ENCODE results near the gene GNAT1. TPM values are rescaled to one million over a fixed set of nuclear protein-coding genes. Genes with fewer than 3 reads are reported as not detected.
A peak's percentile ranks its signal among the peaks of the same experiment; 100 is the strongest.

Gene GNAT1
- total and polyA plus RNA-seq, 2 of the 13 experiments (the other 11 are each of a cell fraction or from before 2014, with no cell fraction given) = 0.15 TPM; not detected in 1

DNA sequence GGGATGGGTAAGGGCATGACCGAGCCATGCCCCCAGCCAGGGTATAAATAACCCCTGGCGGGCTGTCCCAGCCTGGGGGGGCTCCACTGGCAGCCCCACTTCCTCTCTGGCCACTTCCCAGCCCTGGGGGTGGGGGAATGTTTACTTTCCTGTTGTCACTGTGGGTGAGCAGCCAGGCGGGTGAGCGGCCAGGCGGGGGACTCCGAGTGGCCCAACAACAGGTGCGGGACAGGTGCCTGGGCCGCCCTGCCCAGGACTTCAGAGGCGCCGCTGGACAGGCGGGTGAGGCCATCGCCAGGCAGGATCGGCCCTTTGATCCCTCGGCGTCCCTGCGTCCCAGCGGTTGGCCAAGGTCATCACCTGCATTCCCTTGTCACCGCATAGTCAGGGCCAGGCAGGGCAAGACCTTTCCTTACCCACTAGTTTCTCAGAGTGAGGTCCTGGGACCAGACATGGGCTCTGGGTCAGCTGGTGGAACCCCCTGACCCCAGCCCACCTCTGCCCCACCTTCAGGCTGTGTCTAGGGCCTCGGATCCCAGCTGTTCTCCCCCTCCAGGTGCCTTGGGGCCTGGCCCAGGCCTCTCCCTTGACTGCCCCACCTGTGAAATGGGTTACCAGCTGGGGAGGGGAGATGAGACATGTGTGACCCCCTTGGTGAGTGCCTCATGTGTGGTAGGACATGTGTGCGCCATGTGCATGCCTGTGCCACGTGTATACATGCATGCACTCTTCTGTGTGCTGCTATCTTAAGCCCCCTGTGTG lies 19.7 kb upstream of the GNAT1 start (continued):
- TF ChIP-seq, protein P1, sequence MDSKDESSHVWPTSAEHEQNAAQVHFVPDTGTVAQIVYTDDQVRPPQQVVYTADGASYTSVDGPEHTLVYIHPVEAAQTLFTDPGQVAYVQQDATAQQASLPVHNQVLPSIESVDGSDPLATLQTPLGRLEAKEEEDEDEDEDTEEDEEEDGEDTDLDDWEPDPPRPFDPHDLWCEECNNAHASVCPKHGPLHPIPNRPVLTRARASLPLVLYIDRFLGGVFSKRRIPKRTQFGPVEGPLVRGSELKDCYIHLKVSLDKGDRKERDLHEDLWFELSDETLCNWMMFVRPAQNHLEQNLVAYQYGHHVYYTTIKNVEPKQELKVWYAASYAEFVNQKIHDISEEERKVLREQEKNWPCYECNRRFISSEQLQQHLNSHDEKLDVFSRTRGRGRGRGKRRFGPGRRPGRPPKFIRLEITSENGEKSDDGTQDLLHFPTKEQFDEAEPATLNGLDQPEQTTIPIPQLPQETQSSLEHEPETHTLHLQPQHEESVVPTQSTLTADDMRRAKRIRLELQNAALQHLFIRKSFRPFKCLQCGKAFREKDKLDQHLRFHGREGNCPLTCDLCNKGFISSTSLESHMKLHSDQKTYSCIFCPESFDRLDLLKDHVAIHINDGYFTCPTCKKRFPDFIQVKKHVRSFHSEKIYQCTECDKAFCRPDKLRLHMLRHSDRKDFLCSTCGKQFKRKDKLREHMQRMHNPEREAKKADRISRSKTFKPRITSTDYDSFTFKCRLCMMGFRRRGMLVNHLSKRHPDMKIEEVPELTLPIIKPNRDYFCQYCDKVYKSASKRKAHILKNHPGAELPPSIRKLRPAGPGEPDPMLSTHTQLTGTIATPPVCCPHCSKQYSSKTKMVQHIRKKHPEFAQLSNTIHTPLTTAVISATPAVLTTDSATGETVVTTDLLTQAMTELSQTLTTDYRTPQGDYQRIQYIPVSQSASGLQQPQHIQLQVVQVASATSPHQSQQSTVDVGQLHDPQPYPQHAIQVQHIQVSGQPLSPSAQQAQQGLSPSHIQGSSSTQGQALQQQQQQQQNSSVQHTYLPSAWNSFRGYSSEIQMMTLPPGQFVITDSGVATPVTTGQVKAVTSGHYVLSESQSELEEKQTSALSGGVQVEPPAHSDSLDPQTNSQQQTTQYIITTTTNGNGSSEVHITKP (CRISPR knock-in tag; IDR thresholded peaks at IDR 0.05; ENCODE audit: low read depth) = peak; percentile 84
- peak; percentile 93 for TF ChIP-seq ETV5 (CRISPR knock-in tag; IDR thresholded peaks at IDR 0.05; ENCODE audit: borderline replicate concordance)
- peak; percentile 69; the same call in 1 of the 2 replicates for TF ChIP-seq KLF9 (CRISPR knock-in tag; IDR thresholded peaks at IDR 0.05; ENCODE audit: low read depth)
- peak; percentile 93 for TF ChIP-seq ZNF350 (CRISPR knock-in tag; IDR thresholded peaks at IDR 0.05; ENCODE audit: borderline replicate concordance, low read depth)
- no peak for TF ChIP-seq THYN1 (CRISPR knock-in tag; IDR thresholded peaks at IDR 0.05; ENCODE audit: borderline replicate concordance, low read depth)
- TF ChIP-seq ZNF547 (CRISPR knock-in tag; IDR thresholded peaks at IDR 0.05) = peak; percentile 67
- TF ChIP-seq GATAD1 (CRISPR knock-in tag; IDR thresholded peaks at IDR 0.05) = peak; percentile 77
- no peak for TF ChIP-seq SUZ12 (IDR thresholded peaks at IDR 0.05; ENCODE audit: low read depth, low read length)
- peak; percentile 96 for TF ChIP-seq NR2F2 (IDR thresholded peaks at IDR 0.05; ENCODE audit: borderline replicate concordance, low read depth)
- TF ChIP-seq, protein P2, sequence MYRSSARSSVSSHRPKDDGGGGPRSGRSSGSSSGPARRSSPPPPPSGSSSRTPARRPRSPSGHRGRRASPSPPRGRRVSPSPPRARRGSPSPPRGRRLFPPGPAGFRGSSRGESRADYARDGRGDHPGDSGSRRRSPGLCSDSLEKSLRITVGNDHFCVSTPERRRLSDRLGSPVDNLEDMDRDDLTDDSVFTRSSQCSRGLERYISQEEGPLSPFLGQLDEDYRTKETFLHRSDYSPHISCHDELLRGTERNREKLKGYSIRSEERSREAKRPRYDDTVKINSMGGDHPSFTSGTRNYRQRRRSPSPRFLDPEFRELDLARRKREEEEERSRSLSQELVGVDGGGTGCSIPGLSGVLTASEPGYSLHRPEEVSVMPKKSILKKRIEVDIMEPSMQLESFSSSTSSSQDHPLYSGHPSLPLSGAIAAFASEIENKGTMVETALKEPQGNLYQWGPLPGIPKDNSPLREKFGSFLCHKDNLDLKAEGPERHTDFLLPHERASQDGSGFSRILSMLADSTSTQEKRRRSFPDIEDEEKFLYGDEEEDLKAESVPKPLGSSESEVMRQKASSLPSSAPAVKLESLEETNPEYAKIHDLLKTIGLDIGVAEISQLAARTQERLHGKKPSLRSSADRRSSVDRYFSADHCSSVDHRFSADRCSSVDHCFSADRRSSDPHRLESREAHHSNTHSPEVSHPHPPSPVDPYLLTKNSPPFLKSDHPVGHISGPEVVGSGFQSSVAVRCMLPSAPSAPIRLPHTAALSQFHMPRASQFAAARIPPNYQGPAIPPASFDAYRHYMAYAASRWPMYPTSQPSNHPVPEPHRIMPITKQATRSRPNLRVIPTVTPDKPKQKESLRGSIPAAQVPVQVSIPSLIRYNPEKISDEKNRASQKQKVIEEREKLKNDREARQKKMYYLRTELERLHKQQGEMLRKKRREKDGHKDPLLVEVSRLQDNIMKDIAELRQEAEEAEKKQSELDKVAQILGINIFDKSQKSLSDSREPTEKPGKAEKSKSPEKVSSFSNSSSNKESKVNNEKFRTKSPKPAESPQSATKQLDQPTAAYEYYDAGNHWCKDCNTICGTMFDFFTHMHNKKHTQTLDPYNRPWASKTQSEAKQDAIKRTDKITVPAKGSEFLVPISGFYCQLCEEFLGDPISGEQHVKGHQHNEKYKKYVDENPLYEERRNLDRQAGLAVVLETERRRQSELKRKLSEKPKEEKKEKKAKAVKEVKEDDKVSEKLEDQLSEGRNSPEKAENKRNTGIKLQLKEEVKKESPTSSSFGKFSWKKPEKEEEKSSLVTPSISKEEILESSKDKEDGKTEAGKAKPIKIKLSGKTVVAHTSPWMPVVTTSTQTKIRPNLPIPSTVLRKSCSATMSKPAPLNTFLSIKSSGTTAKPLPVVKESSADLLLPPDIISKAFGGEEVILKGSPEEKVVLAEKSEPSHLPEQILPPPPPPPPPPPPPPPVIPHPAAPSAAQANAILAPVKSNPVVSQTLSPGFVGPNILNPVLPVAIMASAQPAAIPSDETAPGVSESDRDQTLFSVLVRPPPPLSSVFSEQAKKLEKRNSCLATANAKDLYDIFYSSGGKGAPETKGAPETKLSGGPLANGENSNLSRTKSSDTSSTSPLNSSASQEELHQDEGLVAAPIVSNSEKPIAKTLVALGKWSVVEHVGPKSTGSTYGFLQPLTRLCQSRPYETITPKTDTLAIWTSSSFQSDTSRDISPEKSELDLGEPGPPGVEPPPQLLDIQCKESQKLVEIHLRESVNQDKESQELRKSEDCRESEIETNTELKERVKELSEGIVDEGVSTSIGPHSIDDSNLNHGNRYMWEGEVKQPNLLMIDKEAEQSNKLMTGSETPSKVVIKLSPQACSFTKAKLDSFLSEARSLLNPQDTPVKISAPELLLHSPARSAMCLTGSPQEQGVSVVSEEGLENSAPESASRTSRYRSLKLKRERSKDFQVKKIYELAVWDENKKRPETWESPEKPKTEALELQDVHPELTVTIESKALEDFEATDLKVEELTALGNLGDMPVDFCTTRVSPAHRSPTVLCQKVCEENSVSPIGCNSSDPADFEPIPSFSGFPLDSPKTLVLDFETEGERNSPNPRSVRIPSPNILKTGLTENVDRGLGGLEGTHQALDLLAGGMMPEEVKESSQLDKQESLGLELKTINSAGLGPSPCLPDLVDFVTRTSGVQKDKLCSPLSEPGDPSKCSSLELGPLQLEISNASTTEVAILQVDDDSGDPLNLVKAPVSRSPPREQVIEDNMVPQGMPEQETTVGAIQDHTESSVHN (CRISPR knock-in tag; IDR thresholded peaks at IDR 0.05) = no peak; the same call in none of the 2 replicates
- TF ChIP-seq HOXA5 (CRISPR knock-in tag; IDR thresholded peaks at IDR 0.05) = no peak
- TF ChIP-seq, protein P3, sequence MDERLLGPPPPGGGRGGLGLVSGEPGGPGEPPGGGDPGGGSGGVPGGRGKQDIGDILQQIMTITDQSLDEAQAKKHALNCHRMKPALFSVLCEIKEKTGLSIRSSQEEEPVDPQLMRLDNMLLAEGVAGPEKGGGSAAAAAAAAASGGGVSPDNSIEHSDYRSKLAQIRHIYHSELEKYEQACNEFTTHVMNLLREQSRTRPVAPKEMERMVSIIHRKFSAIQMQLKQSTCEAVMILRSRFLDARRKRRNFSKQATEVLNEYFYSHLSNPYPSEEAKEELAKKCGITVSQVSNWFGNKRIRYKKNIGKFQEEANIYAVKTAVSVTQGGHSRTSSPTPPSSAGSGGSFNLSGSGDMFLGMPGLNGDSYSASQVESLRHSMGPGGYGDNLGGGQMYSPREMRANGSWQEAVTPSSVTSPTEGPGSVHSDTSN (CRISPR knock-in tag; IDR thresholded peaks at IDR 0.05) = no peak
- TF ChIP-seq HNRNPK (IDR thresholded peaks at IDR 0.05; ENCODE audit: low read depth, low read length, poor library complexity, severe bottlenecking) = no peak
- TF ChIP-seq, protein P4, sequence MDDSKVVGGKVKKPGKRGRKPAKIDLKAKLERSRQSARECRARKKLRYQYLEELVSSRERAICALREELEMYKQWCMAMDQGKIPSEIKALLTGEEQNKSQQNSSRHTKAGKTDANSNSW (CRISPR knock-in tag; IDR thresholded peaks at IDR 0.05; ENCODE audit: borderline replicate concordance) = 0 out of 2 replicates have a peak, but pooled peaks have one; percentile 29
- no peak for TF ChIP-seq SRF (IDR thresholded peaks at IDR 0.05; ENCODE audit: low read depth, low read length)
- TF ChIP-seq ZNF333 (CRISPR knock-in tag; IDR thresholded peaks at IDR 0.05; ENCODE audit: borderline replicate concordance) = no peak

Data from HepG2 (cell line).